Cortex of kidney (tissue), 1 donor: ENCODE data around the gene SRSF10.
A peak's percentile ranks its signal among the peaks of the same experiment; 100 is the strongest.
"Not testable (repeated sequence)": the region's sequence is repeated elsewhere in the genome, so short reads cannot be mapped to it uniquely, and the experiment has no call there.

ENCODE experiments used
- DNase-seq: peaks from one replicate; lab custom pipeline; 2025; lab: John Stamatoyannopoulos, UW

Gene SRSF10

GRCh38 chr1:23997812-23998211 is 17.7 kb upstream of the SRSF10 start:
- DNase-seq: no peak

DNA sequence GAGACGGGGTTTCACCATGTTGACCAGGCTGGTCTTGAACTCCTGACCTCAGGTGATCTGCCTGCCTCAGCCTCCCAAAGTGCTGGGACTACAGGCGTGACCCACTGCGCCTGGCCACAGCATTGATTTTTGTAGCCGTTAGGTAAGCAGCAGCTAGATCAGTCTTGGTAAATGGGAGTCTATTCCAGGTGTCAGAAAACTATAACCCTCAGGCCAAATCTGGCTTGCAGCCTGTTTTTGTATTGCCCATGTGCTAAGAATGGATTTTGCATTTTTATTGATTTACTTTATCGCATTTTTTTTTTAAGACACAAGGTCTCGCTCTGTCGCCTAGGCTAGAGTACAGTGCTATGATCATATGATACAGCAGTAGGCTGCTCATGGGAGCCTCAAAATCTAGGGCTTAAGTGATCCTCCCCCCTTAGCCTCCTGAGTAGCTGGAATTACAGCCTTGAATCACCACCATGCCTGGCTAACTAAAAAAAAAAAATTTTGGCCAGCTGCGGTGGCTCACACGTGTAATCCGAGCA is 16.6 kb upstream of the SRSF10 start:
- no peak for DNase-seq

GRCh38 chr1:23995431-23995837 is 15.3 kb upstream of the SRSF10 start:
- no peak for DNase-seq

DNA sequence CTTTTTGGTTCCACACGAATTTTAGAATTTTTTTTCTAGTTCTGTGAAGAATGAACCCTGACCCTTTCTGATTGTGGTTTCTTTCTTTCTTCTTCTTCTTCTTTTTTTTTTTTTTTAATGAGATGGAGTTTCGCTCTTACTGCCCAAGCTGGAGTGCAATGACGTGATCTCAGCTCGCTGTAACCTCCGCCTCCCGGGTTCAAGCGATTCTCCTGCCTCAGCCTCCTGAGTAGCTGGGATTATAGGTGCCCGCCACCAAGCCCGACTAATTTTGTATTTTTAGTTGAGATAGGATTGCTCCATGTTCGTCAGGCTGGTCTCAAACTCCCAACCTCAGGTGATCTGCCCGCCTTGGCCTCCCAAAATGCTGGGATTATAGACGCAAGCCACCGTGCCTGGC is 11.9 kb upstream of the SRSF10 start:
- not testable (repeated sequence) for DNase-seq

GRCh38 chr1:23989263-23989662 is 9.1 kb upstream of the SRSF10 start:
- DNase-seq: no peak

DNA sequence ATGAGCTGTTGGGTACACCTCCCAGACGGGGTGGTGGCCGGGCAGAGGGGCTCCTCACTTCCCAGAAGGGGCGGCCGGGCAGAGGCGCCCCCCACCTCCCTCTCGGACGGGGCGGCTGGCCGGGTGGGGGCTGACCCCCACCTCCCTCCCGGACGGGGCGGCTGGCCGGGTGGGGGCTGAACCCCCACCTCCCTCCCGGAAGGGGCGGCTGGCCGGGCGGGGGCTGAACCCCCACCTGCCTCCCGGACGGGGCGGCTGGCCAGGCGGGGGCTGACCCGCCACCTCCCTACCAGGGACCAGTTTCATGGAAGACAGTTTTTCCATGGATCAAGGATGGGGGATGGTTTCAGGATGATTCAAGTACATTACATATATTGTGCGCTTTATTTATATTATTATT is 6.9 kb upstream of the SRSF10 start:
- not testable (repeated sequence) for DNase-seq

GRCh38 chr1:23984417-23985186 is 4.5 kb upstream of the SRSF10 start:
- no peak for DNase-seq

GRCh38 chr1:23980728-23981070 is 572 bp upstream of the SRSF10 start:
- DNase-seq: no peak

GRCh38 chr1:23979387-23979880 is 693 bp downstream of the SRSF10 start:
- DNase-seq: no peak

DNA sequence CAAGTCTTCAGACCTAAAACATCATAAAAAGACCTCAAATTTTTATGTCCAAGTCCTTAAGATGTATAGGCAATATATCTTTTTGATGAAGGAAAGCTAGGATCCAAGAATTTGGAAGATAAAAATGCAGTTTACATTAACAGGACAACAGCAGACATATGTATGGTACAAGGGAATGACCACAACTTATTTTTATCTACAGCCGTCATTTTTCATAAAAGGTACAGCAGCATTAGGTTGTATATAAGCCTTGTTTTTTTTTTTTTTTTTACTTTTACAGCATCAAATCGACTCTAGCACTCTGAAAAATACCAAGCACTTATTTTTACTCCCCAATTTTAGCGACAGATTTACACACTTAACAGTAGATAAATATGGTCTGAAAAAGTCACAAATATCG is 1.3 kb downstream of the SRSF10 start:
- no peak for DNase-seq

DNA sequence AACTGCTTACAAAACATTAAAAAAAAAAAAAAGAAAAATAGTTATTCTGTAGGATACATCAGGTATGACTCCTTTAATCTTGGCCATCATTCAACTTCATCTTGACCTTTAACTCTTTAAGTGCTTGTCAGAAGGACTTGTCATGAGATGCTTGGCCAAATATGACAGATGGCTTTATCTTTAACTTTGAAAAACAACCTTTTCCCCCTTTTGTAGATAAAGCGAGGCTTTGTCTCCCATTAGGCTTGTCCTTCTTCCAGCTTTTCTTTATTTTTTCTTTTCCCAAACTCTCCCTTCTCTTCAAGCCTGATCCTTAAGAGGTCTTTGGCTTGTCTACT is 2.3 kb downstream of the SRSF10 start:
- DNase-seq: no peak

DNA sequence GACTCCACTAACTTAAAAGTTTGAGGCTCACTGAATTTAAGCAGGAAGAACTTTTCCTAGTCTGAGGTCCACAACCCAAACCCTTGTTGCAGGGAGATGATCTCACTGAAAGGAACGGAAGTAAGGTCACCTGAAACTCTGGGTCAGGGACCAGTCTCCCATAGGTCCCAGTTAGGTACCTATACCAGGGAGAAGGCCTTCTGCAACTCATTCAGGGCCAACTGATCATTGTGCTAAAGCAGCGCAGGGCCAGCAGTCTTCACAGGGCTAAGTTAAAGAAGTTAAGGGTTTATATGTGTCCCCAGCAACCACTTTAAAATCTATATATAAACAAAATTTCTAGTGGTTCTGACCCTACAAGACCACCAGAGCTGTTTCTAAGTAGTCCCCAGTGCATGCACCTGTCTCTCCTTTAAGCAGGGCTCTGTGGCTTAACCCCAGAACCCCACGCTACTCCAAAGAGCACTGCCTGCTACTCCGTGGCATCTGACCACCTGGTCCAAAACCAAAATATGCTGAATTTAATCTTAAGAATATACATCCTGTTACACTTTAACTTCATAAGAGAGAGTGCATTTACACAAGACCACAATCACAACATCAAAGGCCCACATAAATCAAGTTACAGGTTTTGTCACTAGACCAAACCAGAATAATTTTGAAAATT is 2.8 kb downstream of the SRSF10 start:
- no peak for DNase-seq

GRCh38 chr1:23967871-23968270 is 12.3 kb downstream of the SRSF10 start:
- no peak for DNase-seq

DNA sequence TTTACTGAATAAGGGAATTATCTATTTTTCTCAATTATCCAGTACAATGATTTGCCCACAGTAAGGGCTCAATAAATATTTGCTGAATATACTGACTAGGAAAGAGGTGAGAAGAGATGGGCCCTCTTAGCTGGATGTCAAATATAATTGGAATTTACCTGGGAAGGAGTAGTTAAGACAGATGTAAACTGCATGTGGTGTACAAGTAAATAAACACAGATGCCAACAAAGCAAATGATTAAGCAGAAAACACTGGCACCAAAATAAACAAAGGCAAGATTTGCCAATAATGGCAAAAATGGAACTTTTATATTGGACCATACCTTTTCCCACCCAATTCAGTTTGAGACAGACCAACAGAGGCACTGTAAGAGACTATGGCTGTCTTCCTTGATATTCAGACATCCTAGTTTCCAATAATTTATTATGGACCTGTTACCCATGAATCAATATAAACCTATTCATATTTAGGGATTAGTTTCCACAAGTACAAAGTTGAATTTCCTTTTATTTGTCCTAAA is 13.1 kb downstream of the SRSF10 start:
- DNase-seq: no peak

DNA sequence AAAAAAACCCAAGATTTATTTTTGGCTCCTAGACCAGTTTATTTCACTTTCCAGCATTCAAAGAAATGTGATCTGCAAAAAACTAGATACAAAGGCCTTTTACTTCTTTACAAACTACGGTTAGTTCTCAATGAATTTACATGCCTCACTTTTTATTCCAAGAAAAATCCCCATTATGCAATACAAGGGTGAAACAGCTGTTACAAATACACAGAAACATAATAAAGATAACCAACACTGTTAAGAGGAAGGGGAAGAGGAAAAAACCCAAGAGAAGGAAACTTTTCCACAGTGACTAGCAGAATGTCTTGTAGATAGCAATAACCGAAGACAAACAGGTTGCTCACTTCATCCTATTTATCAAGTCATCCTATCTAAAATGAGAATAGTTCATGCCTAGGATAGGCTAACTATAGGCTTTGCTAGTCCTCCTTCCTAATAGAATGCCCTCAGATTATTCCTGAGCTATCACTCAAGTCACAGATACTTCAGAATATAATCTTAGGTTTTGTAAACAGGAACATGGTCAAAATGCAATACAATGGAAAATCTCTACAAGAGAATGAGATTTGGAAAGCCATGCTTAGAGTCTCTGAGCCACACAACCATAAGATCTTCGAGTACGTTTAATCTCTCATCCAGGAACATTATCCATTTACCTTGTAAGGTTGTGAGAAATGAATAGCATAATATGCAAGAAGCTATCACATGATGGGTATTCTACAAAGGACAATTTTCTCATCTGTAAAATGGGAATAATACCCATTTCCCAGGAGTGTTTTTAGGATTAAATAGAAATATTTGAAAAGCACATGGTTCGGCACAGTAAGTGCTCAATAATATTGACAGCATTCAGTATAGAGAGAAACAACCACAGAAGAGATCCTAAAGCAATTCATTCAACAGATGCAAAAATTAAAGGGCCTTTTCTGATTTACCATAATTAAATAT is 15.1 kb downstream of the SRSF10 start:
- no peak for DNase-seq

- no peak for DNase-seq
Observed at GRCh38 chr1:23964235-23964668, 15.9 kb downstream of the SRSF10 start.

DNA sequence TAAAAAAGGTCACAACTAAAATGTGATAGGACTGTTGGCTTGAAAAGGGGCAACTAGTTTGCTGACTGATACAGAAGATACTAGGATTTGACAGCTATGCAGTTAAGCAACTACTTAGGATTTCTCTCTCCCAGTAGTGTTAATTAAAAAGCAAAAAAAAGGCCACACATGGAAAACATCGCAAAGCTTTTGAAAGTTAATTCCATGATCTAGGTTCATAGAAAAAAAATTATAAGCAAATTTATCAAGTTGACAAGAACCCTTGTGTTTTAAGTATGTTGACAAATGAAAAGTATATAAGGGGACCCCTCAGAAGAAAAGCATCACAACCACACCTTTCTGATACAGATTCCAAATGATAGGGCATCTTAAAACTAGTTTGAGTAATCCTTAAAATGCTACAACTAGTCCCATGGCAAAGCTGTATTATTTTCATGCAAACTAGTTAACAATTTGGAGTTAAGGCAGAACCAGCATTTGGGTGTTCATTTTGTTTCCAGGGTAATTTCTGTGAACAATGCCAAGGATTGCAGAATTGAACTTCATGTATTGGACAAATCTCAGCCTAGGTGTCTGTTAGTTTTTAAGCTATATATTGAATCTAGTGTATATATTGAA is 16.4 kb downstream of the SRSF10 start:
- DNase-seq: no peak

DNA sequence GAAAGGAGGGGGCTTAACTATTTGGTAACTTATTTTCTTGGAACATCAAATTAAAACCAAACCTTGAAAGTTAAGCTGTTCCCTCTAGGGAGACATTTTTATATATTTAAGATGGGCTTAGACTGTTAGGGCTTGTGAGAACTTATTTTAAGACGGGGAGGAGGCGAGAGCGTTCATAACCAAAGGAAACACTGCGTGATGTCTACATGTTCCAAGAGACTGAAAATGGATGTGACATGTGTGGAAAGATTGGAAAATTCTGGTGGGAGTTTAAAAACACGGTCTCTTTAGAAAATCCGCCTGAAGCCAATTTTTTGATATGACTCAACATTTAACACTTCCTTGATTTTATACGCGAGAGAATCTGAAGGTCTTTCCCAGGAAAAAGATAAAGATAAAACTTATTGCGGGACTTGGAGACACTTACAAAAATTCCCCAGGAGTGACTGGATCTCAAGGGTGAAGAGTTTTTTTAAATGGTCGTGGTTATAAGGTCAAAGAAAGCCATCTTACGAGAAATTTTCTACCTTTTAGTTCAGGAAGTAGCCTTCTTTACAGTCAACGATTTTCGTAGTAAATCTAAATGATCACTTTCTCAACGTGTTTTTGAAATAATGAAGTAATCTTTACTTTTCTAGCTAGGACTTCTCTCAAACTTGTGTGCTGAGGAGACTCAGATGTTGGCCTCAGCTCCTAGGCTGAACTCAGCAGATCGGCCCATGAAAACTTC is 19.7 kb downstream of the SRSF10 start:
- no peak for DNase-seq

DNA sequence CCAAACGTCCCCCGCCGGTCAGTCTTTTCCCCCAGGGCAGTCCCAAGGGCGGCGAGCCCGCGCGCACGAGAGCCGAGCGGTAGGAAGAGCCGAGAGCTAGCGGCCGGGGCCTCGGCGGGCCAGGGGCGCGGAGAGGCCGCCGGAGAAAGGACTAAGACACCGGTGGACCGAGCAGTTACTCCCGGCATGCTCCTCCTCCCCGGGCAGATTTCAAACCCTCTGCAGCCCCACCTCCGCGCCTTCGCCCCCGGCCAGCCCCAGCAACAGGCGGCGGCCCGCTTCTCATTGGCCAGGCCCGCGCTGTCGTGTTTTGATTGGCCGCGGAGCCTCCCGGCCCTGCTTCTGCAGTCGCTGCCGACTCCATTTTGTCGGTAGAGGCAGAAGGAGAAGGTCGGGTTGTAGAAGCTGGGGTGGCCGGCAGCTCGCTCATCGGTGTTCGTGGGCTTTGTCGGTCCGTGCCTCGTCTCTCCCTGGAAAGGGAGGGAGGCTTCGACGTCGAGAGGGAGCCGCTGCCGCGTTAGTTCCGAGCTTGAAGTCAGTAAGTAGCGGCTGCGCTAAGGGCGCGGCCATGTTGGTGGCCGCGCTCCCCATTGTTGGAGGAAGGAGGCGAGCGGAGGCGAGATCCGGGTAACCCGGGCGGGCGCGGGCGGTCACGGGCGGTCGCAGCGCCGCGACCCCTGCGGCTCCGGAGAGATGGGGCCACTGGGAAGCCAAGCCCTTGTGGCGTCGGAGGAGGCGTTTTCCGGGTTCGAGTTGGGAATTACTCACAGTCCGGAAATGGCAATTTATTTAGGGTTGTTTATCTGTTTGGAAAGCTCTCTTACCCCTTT is 20.5 kb downstream of the SRSF10 start, which contains the start of gene PNRC2:
Gene PNRC2, plus strand, starts transcription at position 368 of the 830 bp plus-strand sequence. CDS start 1,630 bp downstream, outside the sequence.
- DNase-seq: peak; percentile 42
